Raji (cell line): ENCODE measurements around the gene PCNT.

ENCODE experiments used
- POLR2A ChIP-seq: IDR thresholded peaks from 2 replicates; pipeline ENCODE4 v1.6.1; 2011; ENCODE audit warnings: low read depth, low read length, control low read depth; ENCODE audit not compliant: insufficient read depth

PCNT gene

GRCh38 chr21:46428286-46428685 is 104.3 kb downstream of the PCNT start:
- no peak for TF ChIP-seq POLR2A

GRCh38 chr21:46428987-46429710 is 105.2 kb downstream of the PCNT start:
- no peak for TF ChIP-seq POLR2A

- TF ChIP-seq POLR2A = no peak
These were observed 106.1 kb downstream of the PCNT start for GRCh38 chr21:46429754-46430681.

GRCh38 chr21:46431448-46431847 is 107.5 kb downstream of the PCNT start:
- no peak for TF ChIP-seq POLR2A

- TF ChIP-seq POLR2A = no peak
These were observed 108.0 kb downstream of the PCNT start for GRCh38 chr21:46431884-46432488.

- TF ChIP-seq POLR2A = no peak
These were observed 110.5 kb downstream of the PCNT start for GRCh38 chr21:46434322-46434958.

- TF ChIP-seq POLR2A = no peak
These were observed 111.9 kb downstream of the PCNT start for GRCh38 chr21:46435786-46436227.

- TF ChIP-seq POLR2A = no peak
These were observed 112.7 kb downstream of the PCNT start for GRCh38 chr21:46436621-46437020.

GRCh38 chr21:46437096-46437498 is 113.1 kb downstream of the PCNT start:
- no peak for TF ChIP-seq POLR2A

GRCh38 chr21:46437511-46437910 is 113.6 kb downstream of the PCNT start:
- TF ChIP-seq POLR2A = no peak

- no peak for TF ChIP-seq POLR2A
These were observed 114.3 kb downstream of the PCNT start for GRCh38 chr21:46438241-46438640.

- TF ChIP-seq POLR2A = no peak
These were observed 116.0 kb downstream of the PCNT start for GRCh38 chr21:46439906-46440305.

GRCh38 chr21:46441331-46441730 is 117.4 kb downstream of the PCNT start:
- no peak for TF ChIP-seq POLR2A

GRCh38 chr21:46441961-46442498 is 118.1 kb downstream of the PCNT start:
- TF ChIP-seq POLR2A = no peak

GRCh38 chr21:46442938-46443337 is 119.0 kb downstream of the PCNT start:
- no peak for TF ChIP-seq POLR2A
